GM18870 (cell line): ENCODE measurements around the gene MYCBPAP.
"Not testable (repeated sequence)": the region's sequence is repeated elsewhere in the genome, so short reads cannot be mapped to it uniquely, and the experiment has no call there.

Experiments used
- ATAC-seq: cut with Tn5 transposase; IDR thresholded peaks from one replicate; pipeline ENCODE4 v1.9.1; 2021; ENCODE audit warnings: moderate library complexity; ENCODE audit not compliant: unreplicated experiment

The MYCBPAP gene

GRCh38 chr17:50471009-50471905 is 37.0 kb upstream of the MYCBPAP start:
- no peak for ATAC-seq

GRCh38 chr17:50472286-50472685 is 36.0 kb upstream of the MYCBPAP start:
- ATAC-seq, result no peak

- ATAC-seq, result not testable (repeated sequence)
Observed at GRCh38 chr17:50472761-50473161, 35.5 kb upstream of the MYCBPAP start.

GRCh38 chr17:50473901-50474300 is 34.3 kb upstream of the MYCBPAP start:
- no peak for ATAC-seq

GRCh38 chr17:50474523-50474922 is 33.7 kb upstream of the MYCBPAP start:
- no peak for ATAC-seq

- no peak for ATAC-seq
Observed at GRCh38 chr17:50475362-50475761, 32.9 kb upstream of the MYCBPAP start.

GRCh38 chr17:50475775-50476544 is 32.3 kb upstream of the MYCBPAP start:
- ATAC-seq, result not testable (repeated sequence)

- ATAC-seq, result no peak
Observed at GRCh38 chr17:50476545-50477315, 31.5 kb upstream of the MYCBPAP start.

- ATAC-seq, result no peak
Observed at GRCh38 chr17:50477976-50478375, 30.3 kb upstream of the MYCBPAP start.

- ATAC-seq, result peak; percentile 53
Observed at GRCh38 chr17:50478391-50479381, 29.6 kb upstream of the MYCBPAP start, which contains the start of gene RSAD1. Gene RSAD1, plus strand, starts transcription at chr17:50478860. Its CDS starts 25 bp downstream, at chr17:50478885.

- ATAC-seq, result no peak
Observed at GRCh38 chr17:50479522-50480141, 28.6 kb upstream of the MYCBPAP start.

- ATAC-seq, result no peak
Observed at GRCh38 chr17:50480142-50480764, 28.0 kb upstream of the MYCBPAP start.

GRCh38 chr17:50480854-50481490 is 27.3 kb upstream of the MYCBPAP start:
- no peak for ATAC-seq

- ATAC-seq, result no peak
Observed at GRCh38 chr17:50481648-50482047, 26.6 kb upstream of the MYCBPAP start.

GRCh38 chr17:50482110-50482509 is 26.1 kb upstream of the MYCBPAP start:
- no peak for ATAC-seq

GRCh38 chr17:50482516-50482915 is 25.7 kb upstream of the MYCBPAP start:
- peak; percentile 43 for ATAC-seq

GRCh38 chr17:50483266-50483665 is 25.0 kb upstream of the MYCBPAP start:
- no peak for ATAC-seq

- ATAC-seq, result no peak
Observed at GRCh38 chr17:50484386-50485155, 23.7 kb upstream of the MYCBPAP start.
